ENCODE results near the gene PHAF1.

DNA sequence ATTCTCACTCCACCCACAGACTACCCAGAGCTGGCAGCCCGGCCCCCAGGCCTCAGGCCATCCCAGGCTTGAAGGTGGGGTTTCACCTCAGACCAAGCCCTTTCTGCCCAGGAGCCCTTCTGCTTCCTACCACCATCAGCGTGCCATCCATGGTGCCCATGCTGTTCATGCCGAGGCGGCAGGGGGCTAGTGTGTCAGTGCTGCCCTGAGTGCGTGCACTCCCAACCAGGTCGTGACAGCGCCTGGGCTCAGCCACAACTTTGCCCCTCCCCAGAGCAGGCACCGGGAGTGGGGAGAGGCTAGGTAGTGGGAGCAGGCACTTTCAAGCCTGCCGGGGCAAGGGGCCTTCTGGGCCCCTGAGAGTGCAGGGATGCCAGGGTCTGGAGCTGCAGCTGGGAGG, 32.6 kb downstream of the PHAF1 start:
- TF ChIP-seq EZH2 (IDR thresholded peaks at IDR 0.05) (no peak), POLR2AphosphoS5 (IDR thresholded peaks at IDR 0.05; ENCODE audit: borderline replicate concordance, low read depth, low read length) (no peak)
